ENCODE measurements around the gene C1QTNF9. TPM values are rescaled to one million over a fixed set of nuclear protein-coding genes. Genes with fewer than 3 reads are reported as not detected.
A peak's percentile ranks its signal among the peaks of the same experiment; 100 is the strongest.
"Not testable (repeated sequence)": the region's sequence is repeated elsewhere in the genome, so short reads cannot be mapped to it uniquely, and the experiment has no call there.

The C1QTNF9 gene
- total RNA-seq, 1 donor from 2014 or later: not detected

DNA sequence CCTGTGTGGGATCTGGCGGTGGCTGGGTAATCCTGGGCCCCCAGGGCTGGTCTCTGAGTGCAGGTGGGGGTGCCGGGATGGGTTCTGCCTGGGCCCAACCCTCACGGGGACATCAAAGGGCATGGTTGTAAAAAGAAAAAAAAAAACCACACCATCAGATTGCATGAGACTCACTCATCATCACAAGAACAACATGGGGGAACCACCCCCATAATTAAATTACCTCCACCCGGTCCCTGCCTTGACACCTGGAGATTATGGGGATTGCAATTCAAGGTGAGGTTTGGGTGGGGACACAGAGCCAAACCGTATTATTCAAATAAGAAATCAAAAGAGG, 14.3 kb downstream of the C1QTNF9 start:
- FAIRE-seq: no peak
- TF ChIP-seq, protein P1, sequence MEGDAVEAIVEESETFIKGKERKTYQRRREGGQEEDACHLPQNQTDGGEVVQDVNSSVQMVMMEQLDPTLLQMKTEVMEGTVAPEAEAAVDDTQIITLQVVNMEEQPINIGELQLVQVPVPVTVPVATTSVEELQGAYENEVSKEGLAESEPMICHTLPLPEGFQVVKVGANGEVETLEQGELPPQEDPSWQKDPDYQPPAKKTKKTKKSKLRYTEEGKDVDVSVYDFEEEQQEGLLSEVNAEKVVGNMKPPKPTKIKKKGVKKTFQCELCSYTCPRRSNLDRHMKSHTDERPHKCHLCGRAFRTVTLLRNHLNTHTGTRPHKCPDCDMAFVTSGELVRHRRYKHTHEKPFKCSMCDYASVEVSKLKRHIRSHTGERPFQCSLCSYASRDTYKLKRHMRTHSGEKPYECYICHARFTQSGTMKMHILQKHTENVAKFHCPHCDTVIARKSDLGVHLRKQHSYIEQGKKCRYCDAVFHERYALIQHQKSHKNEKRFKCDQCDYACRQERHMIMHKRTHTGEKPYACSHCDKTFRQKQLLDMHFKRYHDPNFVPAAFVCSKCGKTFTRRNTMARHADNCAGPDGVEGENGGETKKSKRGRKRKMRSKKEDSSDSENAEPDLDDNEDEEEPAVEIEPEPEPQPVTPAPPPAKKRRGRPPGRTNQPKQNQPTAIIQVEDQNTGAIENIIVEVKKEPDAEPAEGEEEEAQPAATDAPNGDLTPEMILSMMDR (IDR thresholded peaks at IDR 0.05; ENCODE audit: insufficient read depth, low read length, severe bottlenecking): no peak

DNA sequence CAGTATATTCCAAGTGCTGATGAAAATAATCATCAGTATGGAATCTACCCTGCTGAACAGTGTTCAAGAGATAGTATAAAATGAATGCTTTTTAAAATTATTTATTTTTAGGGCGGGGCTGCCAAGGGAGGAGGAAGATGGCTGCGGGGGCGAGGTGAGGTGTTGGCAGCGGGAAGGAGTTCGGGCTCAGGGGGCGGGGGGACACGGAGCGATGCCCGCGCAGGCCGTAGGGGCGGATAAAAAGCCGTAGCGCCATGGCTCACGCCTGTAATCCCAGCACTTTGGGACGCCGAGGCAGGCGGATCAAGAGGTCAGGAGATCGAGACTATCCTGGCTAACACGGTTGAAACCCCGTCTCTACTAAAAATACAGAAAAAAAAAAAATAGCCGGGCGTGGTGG, 18.2 kb downstream of the C1QTNF9 start:
- H3K4me3 ChIP-seq (ENCODE audit: low read depth, low read length); DNase-seq (ENCODE audit: low read depth); FAIRE-seq; H3K27me3 ChIP-seq (ENCODE audit: control insufficient read depth, insufficient read depth, low read length); H3K36me3 ChIP-seq (ENCODE audit: control insufficient read depth, insufficient read depth, low read length): not testable (repeated sequence)

More for the DNA sequence above, 14.3 kb downstream of the C1QTNF9 start:
- no peaks in the 10 kb centered on the region for H3K36me3 ChIP-seq (ENCODE audit: control insufficient read depth, insufficient read depth, low read length)
- no peak overlapping the region for H3K4me3 ChIP-seq (ENCODE audit: low read depth, low read length)
- no peak for DNase-seq (ENCODE audit: low read depth)
- H3K27me3 ChIP-seq (ENCODE audit: control insufficient read depth, insufficient read depth, low read length): no peaks in the 10 kb centered on the region

DNA sequence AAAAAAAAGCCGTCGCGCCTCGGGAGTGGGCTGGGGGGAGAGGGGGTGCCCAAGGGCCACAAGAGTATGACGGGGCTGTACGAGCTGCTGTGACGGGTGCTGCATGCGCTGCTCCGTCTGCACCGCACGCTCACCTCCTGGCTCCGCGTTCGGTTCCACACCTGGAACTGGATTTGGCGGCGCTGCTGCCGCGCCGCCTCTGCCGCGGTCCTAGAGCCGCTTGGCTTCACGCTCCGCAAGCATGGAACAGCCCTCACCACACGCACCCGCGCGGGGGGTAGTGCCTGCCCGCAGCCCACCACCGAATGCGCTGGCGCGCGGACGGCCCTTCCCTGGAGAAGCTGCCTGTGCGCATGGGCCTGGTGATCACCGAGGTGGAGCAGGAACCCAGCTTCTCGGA, 18.8 kb downstream of the C1QTNF9 start:
- Histone ChIP-seq H3K27me3 (ENCODE audit: control insufficient read depth, insufficient read depth, low read length) (no peaks in the 10 kb centered on the region), H3K4me3 (ENCODE audit: low read depth, low read length) (peak overlapping the region; percentile 16), H3K36me3 (ENCODE audit: control insufficient read depth, insufficient read depth, low read length) (no peaks in the 10 kb centered on the region)
- TF ChIP-seq, protein P1 (IDR thresholded peaks at IDR 0.05; ENCODE audit: insufficient read depth, low read length, severe bottlenecking): no peak
- FAIRE-seq (no peak), DNase-seq (ENCODE audit: low read depth) (no peak)

DNA sequence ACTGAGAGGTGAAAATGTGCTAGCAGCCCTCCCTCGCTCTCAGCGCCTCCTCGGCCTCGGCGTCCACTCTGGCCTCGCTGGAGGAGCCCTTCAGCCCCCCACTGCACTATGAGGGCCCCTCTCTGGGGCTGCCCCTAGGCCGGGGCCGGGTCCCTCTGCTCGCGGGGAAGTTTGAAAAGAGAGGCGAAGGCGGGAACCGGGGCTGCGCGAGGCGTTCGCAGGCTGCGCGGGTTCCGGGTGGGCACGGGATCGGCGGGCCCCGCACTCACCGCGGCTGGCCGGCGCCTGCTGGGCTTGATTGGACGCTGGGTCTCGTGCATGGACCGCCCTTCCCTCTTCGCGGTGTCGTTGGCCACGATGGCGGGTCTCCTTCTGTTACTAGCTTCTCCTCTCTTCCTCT, 29.3 kb downstream of the C1QTNF9 start:
- FAIRE-seq (no peak), DNase-seq (ENCODE audit: low read depth) (no peak)
- Histone ChIP-seq H3K4me3 (ENCODE audit: low read depth, low read length) (no peak overlapping the region), H3K36me3 (ENCODE audit: control insufficient read depth, insufficient read depth, low read length) (no peaks in the 10 kb centered on the region), H3K27me3 (ENCODE audit: control insufficient read depth, insufficient read depth, low read length) (no peaks in the 10 kb centered on the region)
- TF ChIP-seq, protein P1 (IDR thresholded peaks at IDR 0.05; ENCODE audit: insufficient read depth, low read length, severe bottlenecking): no peak

DNA sequence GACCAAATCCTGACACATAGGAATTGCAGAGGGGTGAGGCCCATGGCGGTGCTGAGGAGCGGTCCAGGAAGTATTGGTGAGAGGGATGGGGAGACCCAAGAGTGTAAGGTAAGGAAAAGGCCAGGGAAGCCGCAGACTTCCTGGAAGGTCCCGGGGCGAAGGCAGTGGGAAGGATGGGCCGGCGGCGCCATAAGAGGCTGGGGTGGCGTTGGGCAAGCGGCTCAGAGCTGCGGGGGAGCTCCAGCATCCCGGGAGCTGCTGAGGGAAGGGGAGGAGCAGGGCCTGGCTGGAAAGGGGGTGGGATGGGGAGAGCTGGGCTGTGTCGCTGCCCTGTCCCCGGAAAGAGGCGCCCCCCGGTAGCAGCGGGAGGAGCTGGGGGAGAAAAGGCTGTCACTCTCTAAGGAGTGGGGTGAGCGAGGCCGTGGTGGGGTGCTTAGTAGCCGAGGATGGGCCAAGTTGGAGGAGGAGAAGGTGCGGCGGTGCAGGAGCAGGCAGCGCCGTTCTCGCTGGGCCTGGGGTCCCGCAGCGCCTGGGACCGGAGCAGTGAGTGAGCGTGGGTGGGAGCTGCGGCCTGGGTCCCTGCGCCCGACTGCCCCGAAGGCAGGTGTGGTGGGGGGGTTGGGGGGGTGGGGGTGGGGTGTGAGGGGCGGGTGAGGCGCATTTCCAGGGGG, 30.7 kb downstream of the C1QTNF9 start:
- TF ChIP-seq, protein P1 (IDR thresholded peaks at IDR 0.05; ENCODE audit: insufficient read depth, low read length, severe bottlenecking): no peak
- FAIRE-seq (no peak), DNase-seq (ENCODE audit: low read depth) (no peak)
- Histone ChIP-seq H3K27me3 (ENCODE audit: control insufficient read depth, insufficient read depth, low read length) (no peaks in the 10 kb centered on the region), H3K4me3 (ENCODE audit: low read depth, low read length) (no peak overlapping the region), H3K36me3 (ENCODE audit: control insufficient read depth, insufficient read depth, low read length) (no peaks in the 10 kb centered on the region)

DNA sequence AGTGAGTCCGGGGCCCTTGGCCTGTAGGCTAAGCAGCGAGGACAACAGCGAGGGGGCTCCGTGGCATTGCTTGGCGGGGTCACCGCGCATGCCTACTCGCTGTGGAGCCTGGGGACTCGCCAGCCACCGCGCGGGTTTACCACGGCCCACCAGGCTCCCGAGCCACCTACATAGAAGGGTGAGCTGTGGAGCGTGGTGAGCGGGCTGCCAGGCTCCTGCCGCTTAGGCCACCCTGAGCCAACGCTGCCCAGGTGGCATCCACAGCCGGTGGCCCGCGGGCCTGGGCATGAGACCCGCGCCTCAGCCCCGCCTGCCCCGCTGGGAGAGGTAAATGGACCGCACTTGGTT, 31.2 kb downstream of the C1QTNF9 start:
- TF ChIP-seq, protein P1 (IDR thresholded peaks at IDR 0.05; ENCODE audit: insufficient read depth, low read length, severe bottlenecking): no peak
- H3K4me3 ChIP-seq (ENCODE audit: low read depth, low read length): no peak overlapping the region
- DNase-seq (ENCODE audit: low read depth) (no peak), FAIRE-seq (no peak)
- H3K36me3 ChIP-seq (ENCODE audit: control insufficient read depth, insufficient read depth, low read length): no peaks in the 10 kb centered on the region
- no peaks in the 10 kb centered on the region for H3K27me3 ChIP-seq (ENCODE audit: control insufficient read depth, insufficient read depth, low read length)

All from bronchial epithelial cell (primary cell).